Right lobe of liver (tissue), 4 donors: Measurements from ENCODE around the gene DNAJC9.

ENCODE experiments used
- CTCF ChIP-seq, 4 donors: fragments of 200-600 bp in 3 of 4; fragments of 450-650 bp in 1 of 4; IDR thresholded peaks; one replicate each; pipeline versions ENCODE4 v1.5.1 to v1.8.0; 2016 to 2022; ENCODE audit warnings: antibody characterized with exemption in 4 of 4, mild to moderate bottlenecking in 2 of 4
- POLR2A ChIP-seq: fragments of 450-650 bp; IDR thresholded peaks from one replicate; pipeline ENCODE4 v1.6.1; 2017; ENCODE audit warnings: antibody characterized with exemption, mild to moderate bottlenecking
- donor health status: DM: no; HTN: no; CAD: no.
- donor health status: DM: no; HTN: no; CAD: no.
- donor health status: DM: no; HTN: yes; CAD: no.

GRCh38 chr10:73238990-73239566 lies 8.0 kb downstream of the DNAJC9 start:
- TF ChIP-seq CTCF (IDR thresholded peaks at IDR 0.05) (no peak), POLR2A (no peak)
